GM12878 (cell line): ENCODE measurements around the gene CYB5R2. TPM values are rescaled to one million over a fixed set of nuclear protein-coding genes. Genes with fewer than 3 reads are reported as not detected.

Experiments used
- ATAC-seq: fragments of 200-7000 bp; cut with Tn5 transposase; 3 replicates; pipeline ENCODE4 v1.9.1; 2020; ENCODE audit warnings: mild to moderate bottlenecking, moderate library complexity
- BruUV-seq: library from RNA; stranded (reverse); fragments of 400-500 nt; replicated peaks from 2 replicates; lab custom pipeline; 2021; lab: Mats Ljungman, UMichigan
- CTCF ChIA-PET: fragments of 300-600 bp; sonication (Branson Sonifier 250); formaldehyde crosslinking; extraction: SDS; loops from one replicate; lab custom pipeline; 2021; ENCODE audit warnings: inconsistent platforms; lab: Yijun Ruan, JAX
- POLR2A ChIA-PET: fragments of 350-600 bp; formaldehyde crosslinking; extraction: SDS; loops from one replicate; lab custom pipeline; 2021; ENCODE audit warnings: inconsistent platforms; lab: Charles Lee
- RAD21 ChIA-PET: fragments of 300-600 bp; sonication (Branson Sonifier 250); formaldehyde crosslinking; loops from one replicate; lab custom pipeline; 2023; ENCODE audit warnings: antibody characterized with exemption; ENCODE audit not compliant: unreplicated experiment; lab: Charles Lee
- SMC1A ChIA-PET: fragments of 300-600 bp; sonication (Branson Sonifier 250); formaldehyde crosslinking; loops from one replicate; lab custom pipeline; 2023; ENCODE audit not compliant: unreplicated experiment, uncharacterized antibody; lab: Charles Lee
- DNase-seq: peaks from one replicate; pipeline ENCODE4 v3.0.0-alpha.2; 2011; ENCODE audit warnings: low read depth, low spot score
- FAIRE-seq: peaks from 3 replicates; lab custom pipeline; 2011; peaks lifted over from hg19 to GRCh38; lab: Jason Lieb, UNC
- H2AFZ ChIP-seq: 2 replicates; pipeline ENCODE4 v1.6.0; 2011; ENCODE audit warnings: low read depth, low read length, control low read depth; ENCODE audit not compliant: control insufficient read depth
- H3K27ac ChIP-seq: 2 replicates; pipeline ENCODE4 v1.5.1; 2011; ENCODE audit warnings: control low read depth; ENCODE audit not compliant: control insufficient read depth, insufficient read depth
- H3K27me3 ChIP-seq, 2 experiments: replicated peaks in 1 of 2; 2 replicates each; pipeline versions ENCODE4 v1.6.0 to v1.6.1; 2011; ENCODE audit warnings: low read length in 1 of 2; ENCODE audit not compliant: control insufficient read depth in 2 of 2, insufficient read depth in 2 of 2
- H3K36me3 ChIP-seq, 2 experiments: 2 replicates each; pipeline ENCODE4 v1.5.1; 2011; ENCODE audit warnings: low read length in 1 of 2; ENCODE audit not compliant: control insufficient read depth in 2 of 2, insufficient read depth in 2 of 2
- H3K4me1 ChIP-seq: 2 replicates; pipeline ENCODE4 v1.6.1; 2011; ENCODE audit warnings: mild to moderate bottlenecking, low read length, moderate library complexity, mixed read lengths; ENCODE audit not compliant: control insufficient read depth, insufficient read depth
- H3K4me2 ChIP-seq: 2 replicates; pipeline ENCODE4 v1.6.0; 2011; ENCODE audit warnings: control low read depth; ENCODE audit not compliant: control insufficient read depth, insufficient read depth
- H3K4me3 ChIP-seq: fragments of 200-600 bp; sonication (generic); 2 replicates; pipeline ENCODE4 v1.5.1; 2016
- H3K79me2 ChIP-seq: 2 replicates; pipeline ENCODE4 v1.6.0; 2011; ENCODE audit warnings: low read length; ENCODE audit not compliant: control insufficient read depth, insufficient read depth
- H3K9ac ChIP-seq: 2 replicates; pipeline ENCODE4 v1.8.0; 2011; ENCODE audit warnings: low read length, control low read depth, mixed read lengths; ENCODE audit not compliant: control insufficient read depth, insufficient read depth
- H3K9me3 ChIP-seq: replicated peaks from 3 replicates; pipeline ENCODE4 v1.5.1; 2011; ENCODE audit warnings: mild to moderate bottlenecking, low read length; ENCODE audit not compliant: control insufficient read depth, insufficient read depth
- H4K20me1 ChIP-seq: 2 replicates; pipeline ENCODE4 v1.6.0; 2011; ENCODE audit not compliant: control insufficient read depth, insufficient read depth
- CREB1 ChIP-seq: IDR thresholded peaks from 2 replicates; pipeline ENCODE4 v1.6.1; 2012; ENCODE audit warnings: low read depth, mild to moderate bottlenecking, inconsistent platforms
- GABPA ChIP-seq: IDR thresholded peaks from 2 replicates; pipeline ENCODE4 v1.6.1; 2014; ENCODE audit warnings: antibody characterized with exemption, low read depth, mild to moderate bottlenecking, inconsistent platforms
- HCFC1 ChIP-seq: fragments of 150-350 bp; IDR thresholded peaks from 2 replicates; pipeline ENCODE4 v1.6.1; 2014; ENCODE audit warnings: low read length
- HDAC6 ChIP-seq: fragments of 200-600 bp; sonication (generic); IDR thresholded peaks from one replicate; pipeline ENCODE4 v1.8.0; 2017; ENCODE audit warnings: antibody characterized with exemption; ENCODE audit not compliant: unreplicated experiment
- JUNB ChIP-seq: IDR thresholded peaks from 2 replicates; pipeline ENCODE4 v1.6.1; 2016; ENCODE audit warnings: antibody characterized with exemption, mild to moderate bottlenecking
- KDM1A ChIP-seq: fragments of 200-600 bp; sonication (generic); IDR thresholded peaks from 2 replicates; pipeline ENCODE4 v1.6.1; 2016; ENCODE audit warnings: borderline replicate concordance
- KLF5 ChIP-seq: fragments of 450-650 bp; IDR thresholded peaks from 2 replicates; pipeline ENCODE4 v1.6.1; 2014; ENCODE audit warnings: mild to moderate bottlenecking; ENCODE audit not compliant: partially characterized antibody
- NBN ChIP-seq: fragments of 450-650 bp; IDR thresholded peaks from 2 replicates; pipeline ENCODE4 v1.6.1; 2016
- POU2F2 ChIP-seq: IDR thresholded peaks from 3 replicates; pipeline ENCODE4 v1.6.1; 2011; ENCODE audit warnings: low read depth, mild to moderate bottlenecking, low read length, borderline replicate concordance
- SIX5 ChIP-seq: IDR thresholded peaks from 2 replicates; pipeline ENCODE4 v1.6.1; 2011; ENCODE audit warnings: mild to moderate bottlenecking, low read depth, low read length, moderate library complexity; ENCODE audit not compliant: severe bottlenecking
- SRF ChIP-seq, 2 experiments: IDR thresholded peaks; 2 replicates each; pipeline ENCODE4 v1.6.1; 2011; ENCODE audit warnings: low read depth in 2 of 2, low read length in 2 of 2, mild to moderate bottlenecking in 1 of 2, moderate library complexity in 1 of 2
- STAT3 ChIP-seq: IDR thresholded peaks from 2 replicates; pipeline ENCODE4 v1.6.1; 2011; ENCODE audit warnings: low read depth, low read length, improper control_type of control experiment
- TAF1 ChIP-seq: IDR thresholded peaks from 2 replicates; pipeline ENCODE4 v1.6.1; 2011; ENCODE audit warnings: mild to moderate bottlenecking, low read depth, low read length, borderline replicate concordance
- TCF12 ChIP-seq: IDR thresholded peaks from 2 replicates; pipeline ENCODE4 v1.6.1; 2011; ENCODE audit warnings: low read depth, mild to moderate bottlenecking, low read length
- ZBED1 ChIP-seq: IDR thresholded peaks from 2 replicates; pipeline ENCODE4 v1.6.1; 2016; ENCODE audit warnings: borderline replicate concordance
- ZNF274 ChIP-seq: IDR thresholded peaks from one replicate; pipeline ENCODE4 v1.8.0; 2011; ENCODE audit not compliant: insufficient read length, insufficient read depth
- ZSCAN29 ChIP-seq: fragments of 450-650 bp; IDR thresholded peaks from 2 replicates; pipeline ENCODE4 v1.6.1; 2017; ENCODE audit warnings: mild to moderate bottlenecking, moderate library complexity
- WGBS: methylation state at CpG from one replicate; pipeline ENCODE4 v1.1.6; 2016; ENCODE audit warnings: low lambda C conversion rate; ENCODE audit not compliant: insufficient replicate concordance, insufficient coverage; ENCODE audit errors: missing lambda C conversion rate; 5-methylcytosine and 5-hydroxymethylcytosine counted together
- in situ Hi-C: fragments of 300-500 bp; cut with MboI; formaldehyde crosslinking; loops from 9 replicates; pipeline ENCODE4 v1.14.3; 2018; ENCODE audit warnings: mixed read lengths
- intact Hi-C: fragments of 100-400 bp; cut with micrococcal nuclease; formaldehyde crosslinking; loops from one replicate; pipeline ENCODE4 v1.14.2; 2022; ENCODE audit not compliant: unreplicated experiment
- polyA plus RNA-seq, 11 experiments: library from polyadenylated mRNA; depleted of rRNA in 4 of 11; unstranded in 6 of 11; stranded (reverse) in 5 of 11; fragments of >200 nt; fragmentation: Nextera tagmentation in 4 of 11; fragmentation: Illumina TruSeq in 1 of 11; extraction: Ambion mirVana in 4 of 11; extraction: Trizol in 1 of 11; gene quantifications; 1 replicate in 1 of 11; 2 replicates in 10 of 11; pipeline versions ENCODE4 v1.2.1 to v1.2.3, GENCODE V29; 2011 to 2016; ENCODE audit warnings: inconsistent platforms in 2 of 11, missing spikeins in 2 of 11, low read depth in 1 of 11
- total RNA-seq, 4 experiments: library from RNA; depleted of rRNA in 3 of 4; stranded (reverse); fragments of >200 nt in 3 of 4; fragmentation: Illumina TruSeq in 1 of 4; extraction: Trizol in 1 of 4; gene quantifications; 2 replicates each; pipeline versions ENCODE4 v1.2.1 to v1.2.3, GENCODE V29; 2013 to 2021
- TF ChIP-seq, protein P1 (sequence below): fragments of 450-650 bp; IDR thresholded peaks from 2 replicates; pipeline ENCODE4 v1.6.1; 2017; ENCODE audit warnings: mild to moderate bottlenecking, low read depth, inconsistent platforms; ENCODE audit not compliant: poor library complexity, severe bottlenecking

CYB5R2 gene
- total and polyA plus RNA-seq, 10 of the 15 experiments (the other 5 are each of a cell fraction or from before 2014, with no cell fraction given): 21.0 to 111 (median 70.4) TPM

DNA sequence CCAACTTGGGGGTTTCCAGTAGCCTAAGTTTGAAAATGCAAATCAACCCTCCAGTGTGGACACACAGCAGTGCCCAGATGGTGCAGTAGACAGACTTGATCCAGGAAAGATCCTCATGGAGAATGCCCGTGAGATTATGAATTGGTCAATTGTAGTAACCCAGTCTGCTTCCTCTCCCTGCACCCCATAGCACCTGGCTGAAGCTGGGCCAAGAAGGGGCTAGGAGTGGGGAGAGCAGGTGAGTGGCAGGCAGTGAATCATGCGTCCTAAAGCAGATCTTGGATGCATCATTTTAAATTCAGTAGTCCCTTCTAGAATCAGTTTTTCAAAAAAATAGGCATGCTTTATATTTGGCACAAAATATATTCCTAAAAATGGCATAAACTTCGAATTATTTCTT lies 52.2 kb downstream of the CYB5R2 start (continued):
- TF ChIP-seq ZBED1: no peak

DNA sequence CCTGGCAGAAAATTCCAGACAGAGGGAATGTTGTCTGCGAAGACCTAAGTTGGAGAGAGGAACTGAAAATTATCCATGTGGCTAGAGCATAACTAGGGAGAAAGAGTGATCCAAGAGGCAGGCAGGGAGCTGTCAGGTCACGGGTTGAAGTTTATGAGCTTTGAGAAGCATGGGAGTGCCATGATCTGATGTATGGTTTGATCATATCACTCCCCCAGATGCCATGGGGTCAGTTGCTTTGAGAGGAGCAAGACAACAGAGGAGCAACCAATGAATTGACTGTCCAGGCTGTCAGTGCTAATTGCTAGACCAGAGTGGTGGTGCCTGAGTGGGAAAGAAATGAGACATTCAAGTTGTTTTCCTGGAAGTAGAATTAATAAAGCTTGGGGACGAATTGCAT lies 54.0 kb downstream of the CYB5R2 start:
- H3K9ac ChIP-seq: no peak overlapping the region
- no TSS peak for BruUV-seq
- FAIRE-seq (no peak), DNase-seq (no peak), ATAC-seq (no peak)
- no peak for TF ChIP-seq TCF12
- TF ChIP-seq POU2F2: no peak
- no peak for TF ChIP-seq TAF1
- no peak for TF ChIP-seq ZSCAN29
- intact Hi-C loops (no loop called here), in situ Hi-C loops (no loop called here)
- H3K9me3 ChIP-seq: no peaks in the 10 kb centered on the region
- WGBS: 97% methylated on average over 3 of the region's 3 CpGs
- ChIA-PET SMC1A (interaction anchor here (1.3 kb wide), 1 partner anchor 13 kb away, joined by 4 read pairs; no protein-coding TSS in a partner anchor), CTCF (interaction anchor here (0.8 to 1.6 kb wide), 2 partner anchors 69 to 266 kb away, joined by 3 read pairs; no protein-coding TSS in a partner anchor), RAD21 (interaction anchor here (1.1 kb wide), 1 partner anchor 104 kb away, joined by 3 read pairs; no protein-coding TSS in a partner anchor), POLR2A (no interaction called here)
- H3K4me3 ChIP-seq: no peak overlapping the region
- no peak overlapping the region for H3K27ac ChIP-seq
- no peaks in the 10 kb centered on the region for H4K20me1 ChIP-seq
- H3K4me1 ChIP-seq: no peaks in the 10 kb centered on the region
- no peaks in the 10 kb centered on the region for H3K79me2 ChIP-seq
- no peak overlapping the region for H3K4me2 ChIP-seq
- H3K27me3 ChIP-seq: no peaks in the 10 kb centered on the region
- H3K36me3 ChIP-seq: peaks cover 10 to 15% of the 10 kb centered on the region in 2 experiments; a peak in 3 of 4 replicates
- no peak overlapping the region for H2AFZ ChIP-seq

DNA sequence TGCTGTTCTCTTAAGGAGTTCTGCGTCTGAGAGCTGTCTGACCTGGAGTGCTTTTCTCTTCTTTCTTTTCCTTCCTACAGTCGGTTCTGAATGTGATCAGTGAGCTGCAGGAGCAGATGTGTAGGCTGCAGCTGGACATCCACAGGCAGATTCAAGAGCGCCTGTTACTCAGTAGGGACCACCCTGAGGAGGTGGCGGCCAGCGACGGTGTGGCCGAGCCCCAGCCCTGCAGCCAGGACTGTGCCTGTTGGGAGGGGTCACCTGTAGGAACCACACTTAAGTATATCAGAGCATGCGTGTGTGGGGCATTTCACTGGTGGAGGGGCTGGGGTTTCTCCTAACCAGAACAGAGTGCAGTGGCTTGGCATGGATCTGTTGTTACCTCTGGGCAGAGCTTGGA lies 56.3 kb downstream of the CYB5R2 start:
- Histone ChIP-seq H3K4me1 (peaks cover 4% of the 10 kb centered on the region; the same call in 1 of the 2 replicates), H3K36me3 (peaks cover 8% of the 10 kb centered on the region in 2 experiments; a peak in 3 of 4 replicates), H3K4me2 (no peak overlapping the region), H3K27ac (no peak overlapping the region), H3K9me3 (no peaks in the 10 kb centered on the region), H3K27me3 (no peaks in the 10 kb centered on the region), H3K9ac (no peak overlapping the region), H3K79me2 (no peaks in the 10 kb centered on the region), H4K20me1 (no peaks in the 10 kb centered on the region), H2AFZ (no peak overlapping the region), H3K4me3 (no peak overlapping the region)
- BruUV-seq: no TSS peak
- intact Hi-C loops: no loop called here
- ATAC-seq: no peak
- WGBS: 100% methylated on average over 8 of the region's 8 CpGs
- CTCF ChIA-PET: no interaction called here
- SMC1A ChIA-PET: no interaction called here
- in situ Hi-C loops: no loop called here
- FAIRE-seq: no peak
- POLR2A ChIA-PET: no interaction called here
- RAD21 ChIA-PET: no interaction called here
- DNase-seq: no peak
- TF ChIP-seq SIX5 (no peak), ZNF274 (no peak), NBN (no peak), HCFC1 (no peak), KLF5 (no peak), JUNB (no peak), SRF (IDR thresholded peaks at IDR 0.05; ENCODE audit: low read depth in 2 of 2, low read length in 2 of 2) (no peak), HDAC6 (no peak), KDM1A (no peak), GABPA (no peak), STAT3 (no peak), CREB1 (no peak)
- TF ChIP-seq, protein P1, sequence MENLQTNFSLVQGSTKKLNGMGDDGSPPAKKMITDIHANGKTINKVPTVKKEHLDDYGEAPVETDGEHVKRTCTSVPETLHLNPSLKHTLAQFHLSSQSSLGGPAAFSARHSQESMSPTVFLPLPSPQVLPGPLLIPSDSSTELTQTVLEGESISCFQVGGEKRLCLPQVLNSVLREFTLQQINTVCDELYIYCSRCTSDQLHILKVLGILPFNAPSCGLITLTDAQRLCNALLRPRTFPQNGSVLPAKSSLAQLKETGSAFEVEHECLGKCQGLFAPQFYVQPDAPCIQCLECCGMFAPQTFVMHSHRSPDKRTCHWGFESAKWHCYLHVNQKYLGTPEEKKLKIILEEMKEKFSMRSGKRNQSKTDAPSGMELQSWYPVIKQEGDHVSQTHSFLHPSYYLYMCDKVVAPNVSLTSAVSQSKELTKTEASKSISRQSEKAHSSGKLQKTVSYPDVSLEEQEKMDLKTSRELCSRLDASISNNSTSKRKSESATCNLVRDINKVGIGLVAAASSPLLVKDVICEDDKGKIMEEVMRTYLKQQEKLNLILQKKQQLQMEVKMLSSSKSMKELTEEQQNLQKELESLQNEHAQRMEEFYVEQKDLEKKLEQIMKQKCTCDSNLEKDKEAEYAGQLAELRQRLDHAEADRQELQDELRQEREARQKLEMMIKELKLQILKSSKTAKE: no peak
